H1 (cell line): ENCODE measurements around the gene COL20A1. TPM values are rescaled to one million over a fixed set of nuclear protein-coding genes. Genes with fewer than 3 reads are reported as not detected.

Source experiments
- ATF2 ChIP-seq: IDR thresholded peaks from 2 replicates; pipeline ENCODE4 v1.6.1; 2012; ENCODE audit warnings: low read length, inconsistent platforms
- EP300 ChIP-seq, 2 experiments: IDR thresholded peaks; 1 replicate in 1 of 2; 2 replicates in 1 of 2; pipeline ENCODE4 v1.6.1; 2011 to 2012; ENCODE audit warnings: low read depth in 2 of 2, low read length in 2 of 2, mild to moderate bottlenecking in 2 of 2, borderline replicate concordance in 1 of 2, inconsistent platforms in 1 of 2, moderate library complexity in 1 of 2
- MAX ChIP-seq: IDR thresholded peaks from 2 replicates; pipeline ENCODE4 v1.6.1; 2012; ENCODE audit warnings: inconsistent platforms
- RNF2 ChIP-seq: fragments of 200-900, 300-1000 bp; sonication (generic); IDR thresholded peaks from 2 replicates; pipeline ENCODE4 v1.7.1; 2016; ENCODE audit warnings: borderline replicate concordance, low read depth, mild to moderate bottlenecking, antibody characterized with exemption, low read length; ENCODE audit not compliant: poor library complexity, severe bottlenecking; ENCODE audit errors: missing control alignments
- SAP30 ChIP-seq: fragments of 300-600 bp; sonication (generic); IDR thresholded peaks from 2 replicates; pipeline ENCODE4 v1.7.1; 2012; ENCODE audit warnings: low read length, moderate library complexity, mild to moderate bottlenecking, inconsistent platforms; ENCODE audit not compliant: insufficient read depth, insufficient replicate concordance
- TCF12 ChIP-seq: IDR thresholded peaks from 2 replicates; pipeline ENCODE4 v1.6.1; 2011; ENCODE audit warnings: low read depth, mild to moderate bottlenecking, low read length
- polyA plus RNA-seq, 7 experiments: library from polyadenylated mRNA; depleted of rRNA in 3 of 7; stranded (reverse) in 5 of 7; unstranded in 2 of 7; fragments of >200 nt in 5 of 7; fragments of 200-250 nt in 2 of 7; gene quantifications; 1 replicate in 5 of 7; 2 replicates in 1 of 7; 4 replicates in 1 of 7; pipeline versions ENCODE4 v1.2.1 to v1.2.3, GENCODE V29; 2011 to 2013; ENCODE audit warnings: missing spikeins in 2 of 7, mixed read lengths in 2 of 7
- total RNA-seq: library from RNA; stranded (reverse); fragmentation: NEBNext Ultra II Directional; extraction: Animal tissue kit (Norgen Biotek cat#: 25700); gene quantifications from 2 replicates; pipeline ENCODE4 v1.2.1, GENCODE V29; 2021

Gene COL20A1
- total and polyA plus RNA-seq, 2 of the 8 experiments (the other 6 are each of a cell fraction or from before 2014, with no cell fraction given), result 0.19 to 0.21 TPM

GRCh38 chr20:63249891-63250290 is 43.1 kb upstream of the COL20A1 start (continued):
- TF ChIP-seq ATF2 (no peak), EP300 (IDR thresholded peaks at IDR 0.05; ENCODE audit: borderline replicate concordance in 1 of 2, low read depth in 2 of 2, low read length in 2 of 2) (no peak), MAX (no peak), RNF2 (no peak), SAP30 (no peak), TCF12 (no peak)
